Smooth muscle cell of the brain vasculature (primary cell): ENCODE results near the gene NDFIP2.
"Not testable (repeated sequence)": the region's sequence is repeated elsewhere in the genome, so short reads cannot be mapped to it uniquely, and the experiment has no call there.

Experiments
- DNase-seq: peaks from one replicate; pipeline ENCODE4 v3.0.0-alpha.2; 2012; ENCODE audit warnings: low read depth, low spot score

The NDFIP2 gene

GRCh38 chr13:79533781-79534400, 52.9 kb downstream of the NDFIP2 start:
- DNase-seq: no peak

GRCh38 chr13:79534596-79534995, 53.6 kb downstream of the NDFIP2 start:
- no peak for DNase-seq

- DNase-seq: no peak
Measured at GRCh38 chr13:79538757-79539156, 57.8 kb downstream of the NDFIP2 start.

GRCh38 chr13:79540504-79540903, 59.5 kb downstream of the NDFIP2 start:
- DNase-seq: no peak

- DNase-seq: peak; percentile 54
Measured at GRCh38 chr13:79541426-79542049, 60.6 kb downstream of the NDFIP2 start.

GRCh38 chr13:79543883-79544282, 62.9 kb downstream of the NDFIP2 start:
- no peak for DNase-seq

GRCh38 chr13:79547211-79548195, 66.5 kb downstream of the NDFIP2 start:
- DNase-seq: no peak

- no peak for DNase-seq
Measured at GRCh38 chr13:79548902-79549301, 67.9 kb downstream of the NDFIP2 start.

GRCh38 chr13:79549355-79550106, 68.6 kb downstream of the NDFIP2 start:
- no peak for DNase-seq

GRCh38 chr13:79557666-79558065, 76.7 kb downstream of the NDFIP2 start:
- DNase-seq: no peak

GRCh38 chr13:79560954-79561353, 80.0 kb downstream of the NDFIP2 start:
- no peak for DNase-seq

GRCh38 chr13:79562557-79562956, 81.6 kb downstream of the NDFIP2 start:
- no peak for DNase-seq

- no peak for DNase-seq
Measured at GRCh38 chr13:79566118-79566517, 85.2 kb downstream of the NDFIP2 start.

GRCh38 chr13:79571147-79571546, 90.2 kb downstream of the NDFIP2 start:
- no peak for DNase-seq

- DNase-seq: not testable (repeated sequence)
Measured at GRCh38 chr13:79573892-79574291, 92.9 kb downstream of the NDFIP2 start.

GRCh38 chr13:79581870-79582315, 100.9 kb downstream of the NDFIP2 start:
- DNase-seq: peak; percentile 20

- no peak for DNase-seq
Measured at GRCh38 chr13:79582896-79583295, 101.9 kb downstream of the NDFIP2 start.

GRCh38 chr13:79585033-79585432, 104.1 kb downstream of the NDFIP2 start:
- no peak for DNase-seq

- DNase-seq: no peak
Measured at GRCh38 chr13:79589603-79590393, 108.8 kb downstream of the NDFIP2 start.

GRCh38 chr13:79590394-79590676, 109.4 kb downstream of the NDFIP2 start:
- no peak for DNase-seq

GRCh38 chr13:79591493-79591892, 110.5 kb downstream of the NDFIP2 start:
- no peak for DNase-seq
